ENCODE data around the gene PNLIPRP2.

The PNLIPRP2 gene

GRCh38 chr10:116597543-116597942 lies 23.2 kb upstream of the PNLIPRP2 start:
- Histone ChIP-seq H3K9ac (ENCODE audit: low read length) (no peak overlapping the region), H3K36me3 (replicated peaks; ENCODE audit: insufficient read depth, low read length) (no peaks in the 10 kb centered on the region), H3K9me2 (replicated peaks; ENCODE audit: insufficient read depth, low read length) (no peaks in the 10 kb centered on the region), H3K27ac (ENCODE audit: low read length) (no peak overlapping the region), H2AFZ (ENCODE audit: low read length) (no peak overlapping the region), H3K4me3 (ENCODE audit: low read length) (no peak overlapping the region), H3K9me3 (replicated peaks; ENCODE audit: insufficient read depth, low read length) (no peaks in the 10 kb centered on the region), H3F3A (ENCODE audit: insufficient read depth, low read length) (no peaks in the 10 kb centered on the region), H3K27me3 (replicated peaks; ENCODE audit: insufficient read depth, low read length) (no peaks in the 10 kb centered on the region), H3K79me2 (ENCODE audit: low read length) (no peaks in the 10 kb centered on the region), H3K4me1 (ENCODE audit: low read length) (no peaks in the 10 kb centered on the region), H3K4me2 (ENCODE audit: low read depth, low read length) (no peak overlapping the region), H4K20me1 (ENCODE audit: insufficient read depth, low read length) (no peaks in the 10 kb centered on the region)
- no peak for DNase-seq
- TF ChIP-seq EZH2 (optimal IDR thresholded peaks at IDR 0.05; ENCODE audit: low read depth, low read length) (no peak), CTCF (IDR thresholded peaks at IDR 0.05; ENCODE audit: low read length) (no peak), EZH2phosphoT487 (IDR thresholded peaks at IDR 0.05; ENCODE audit: low read length) (no peak)

DNA sequence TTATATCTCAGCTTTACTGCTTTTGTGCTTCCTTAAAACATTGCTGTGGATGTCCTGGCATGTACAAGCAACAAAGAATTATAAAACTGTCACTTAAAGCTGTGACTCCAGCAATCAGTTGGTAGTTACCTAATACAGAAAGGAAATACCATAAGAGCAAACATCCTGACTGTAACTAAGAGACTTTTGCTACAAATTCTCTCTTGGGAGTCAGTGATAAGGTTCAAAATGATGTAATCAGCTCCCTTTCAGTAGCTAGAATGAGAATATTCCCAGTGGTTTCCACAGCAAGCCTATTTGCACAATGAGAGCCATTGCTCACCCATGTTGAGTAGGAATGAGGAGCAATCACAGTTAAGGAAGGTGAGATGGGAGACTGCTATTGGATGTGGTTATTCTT lies 22.4 kb upstream of the PNLIPRP2 start:
- Histone ChIP-seq H3K4me1 (ENCODE audit: low read length) (no peaks in the 10 kb centered on the region), H2AFZ (ENCODE audit: low read length) (no peak overlapping the region), H4K20me1 (ENCODE audit: insufficient read depth, low read length) (no peaks in the 10 kb centered on the region), H3F3A (ENCODE audit: insufficient read depth, low read length) (no peaks in the 10 kb centered on the region), H3K4me3 (ENCODE audit: low read length) (no peak overlapping the region), H3K9me3 (replicated peaks; ENCODE audit: insufficient read depth, low read length) (no peaks in the 10 kb centered on the region), H3K79me2 (ENCODE audit: low read length) (no peaks in the 10 kb centered on the region), H3K4me2 (ENCODE audit: low read depth, low read length) (no peak overlapping the region), H3K27ac (ENCODE audit: low read length) (no peak overlapping the region), H3K36me3 (replicated peaks; ENCODE audit: insufficient read depth, low read length) (no peaks in the 10 kb centered on the region), H3K9me2 (replicated peaks; ENCODE audit: insufficient read depth, low read length) (no peaks in the 10 kb centered on the region), H3K9ac (ENCODE audit: low read length) (no peak overlapping the region), H3K27me3 (replicated peaks; ENCODE audit: insufficient read depth, low read length) (no peaks in the 10 kb centered on the region)
- DNase-seq, result no peak
- no peak for TF ChIP-seq EZH2phosphoT487 (IDR thresholded peaks at IDR 0.05; ENCODE audit: low read length)
- no peak for TF ChIP-seq EZH2 (optimal IDR thresholded peaks at IDR 0.05; ENCODE audit: low read depth, low read length)
- TF ChIP-seq CTCF (IDR thresholded peaks at IDR 0.05; ENCODE audit: low read length), result no peak

- Histone ChIP-seq H3K27ac (ENCODE audit: low read length) (no peak overlapping the region), H3K27me3 (replicated peaks; ENCODE audit: insufficient read depth, low read length) (no peaks in the 10 kb centered on the region), H3K36me3 (replicated peaks; ENCODE audit: insufficient read depth, low read length) (no peaks in the 10 kb centered on the region), H3F3A (ENCODE audit: insufficient read depth, low read length) (no peaks in the 10 kb centered on the region), H2AFZ (ENCODE audit: low read length) (no peak overlapping the region), H3K4me3 (ENCODE audit: low read length) (no peak overlapping the region), H3K4me1 (ENCODE audit: low read length) (no peaks in the 10 kb centered on the region), H3K4me2 (ENCODE audit: low read depth, low read length) (no peak overlapping the region), H3K9me3 (replicated peaks; ENCODE audit: insufficient read depth, low read length) (no peaks in the 10 kb centered on the region), H3K9me2 (replicated peaks; ENCODE audit: insufficient read depth, low read length) (no peaks in the 10 kb centered on the region), H4K20me1 (ENCODE audit: insufficient read depth, low read length) (no peaks in the 10 kb centered on the region), H3K79me2 (ENCODE audit: low read length) (no peaks in the 10 kb centered on the region), H3K9ac (ENCODE audit: low read length) (no peak overlapping the region)
- TF ChIP-seq CTCF (IDR thresholded peaks at IDR 0.05; ENCODE audit: low read length) (no peak), EZH2 (optimal IDR thresholded peaks at IDR 0.05; ENCODE audit: low read depth, low read length) (no peak), EZH2phosphoT487 (IDR thresholded peaks at IDR 0.05; ENCODE audit: low read length) (no peak)
- no peak for DNase-seq
These were observed 20.8 kb upstream of the PNLIPRP2 start for GRCh38 chr10:116599991-116600390.
